Psoas muscle (tissue), 8 donors: Measurements from ENCODE around the gene MCMBP. TPM values are rescaled to one million over a fixed set of nuclear protein-coding genes. Genes with fewer than 3 reads are reported as not detected.
"Not testable (repeated sequence)": the region's sequence is repeated elsewhere in the genome, so short reads cannot be mapped to it uniquely, and the experiment has no call there.

Experiments used
- ATAC-seq, 4 donors: fragments of 200-7000 bp; cut with Tn5 transposase; one replicate each; pipeline ENCODE4 v1.9.1; 2020; ENCODE audit warnings: moderate library complexity in 3 of 4, mild to moderate bottlenecking in 2 of 4
- DNase-seq, 2 donors: peaks; one replicate each; pipeline ENCODE4 v3.0.0-alpha.2; 2020
- H3K27ac ChIP-seq: fragments of 200-600 bp; one replicate; pipeline ENCODE4 v1.8.0; 2022
- H3K27me3 ChIP-seq, 3 donors: fragments of 200-600 bp in 1 of 3; one replicate each; pipeline versions ENCODE4 v1.6.1 to v1.8.0; 2013 to 2022; ENCODE audit warnings: low read length in 2 of 3, mild to moderate bottlenecking in 2 of 3, moderate library complexity in 1 of 3; ENCODE audit not compliant: insufficient read depth in 3 of 3
- H3K36me3 ChIP-seq, 2 donors: fragments of 200-600 bp in 1 of 2; one replicate each; pipeline versions ENCODE4 v1.6.1 to v1.8.0; 2013 to 2022; ENCODE audit warnings: low read depth in 1 of 2, mild to moderate bottlenecking in 1 of 2, moderate library complexity in 1 of 2; ENCODE audit not compliant: insufficient read depth in 1 of 2
- H3K4me1 ChIP-seq: fragments of 200-600 bp; one replicate; pipeline ENCODE4 v1.8.0; 2022
- H3K4me3 ChIP-seq: fragments of 200-600 bp; one replicate; pipeline ENCODE4 v1.8.0; 2022; ENCODE audit warnings: mild to moderate bottlenecking
- H3K9me3 ChIP-seq: fragments of 200-600 bp; one replicate; pipeline ENCODE4 v1.8.0; 2022
- WGBS, 3 donors: extraction: QIAGEN DNeasy Blood & Tissue Kit; methylation state at CpG; one replicate each; pipeline versions ENCODE4 v1.1.6 to v1.1.7; 2013; 5-methylcytosine and 5-hydroxymethylcytosine counted together
- intact Hi-C, 2 donors: fragments of 100-400 bp; cut with DNase I; formaldehyde crosslinking; loops; one replicate each; pipeline versions ENCODE4 v1.11.0 to v1.14.2; 2022
- polyA plus RNA-seq, 3 donors: library from polyadenylated mRNA; stranded (reverse); fragments of 200-250 nt; gene quantifications; one replicate each; pipeline ENCODE4 v1.2.3, GENCODE V29; 2013
- total RNA-seq, 4 donors: library from RNA; stranded (reverse); fragmentation: NEBNext Ultra II Directional in 2 of 4; extraction: Animal tissue kit (Norgen Biotek cat#: 25700) in 2 of 4; gene quantifications; one replicate each; pipeline versions ENCODE4 v1.2.1 to v1.2.4, GENCODE V29; 2021 to 2023
- TF ChIP-seq, protein P1 (sequence below): fragments of 200-600 bp; IDR thresholded peaks from one replicate; pipeline ENCODE4 v1.8.0; 2022; ENCODE audit warnings: antibody characterized with exemption
- donor health status: healthy with polysubstance abuse.
- donor health status: DM: no; HTN: no; CAD: no; lungs with moderate emphysema.
- donor health status: Bipolar disorder and iron deficiency.
- donor health status: healthy.
- donor health status: DM: yes; HTN: yes; CAD: no.
- donor health status: DM: no; HTN: no; CAD: no.
- donor health status: DM: no; HTN: no; CAD: no.
- donor health status: DM: yes; HTN: yes; CAD: no.

Gene MCMBP
- total and polyA plus RNA-seq, 7 donors, result 23.0 to 43.8 (median 37.8) TPM

DNA sequence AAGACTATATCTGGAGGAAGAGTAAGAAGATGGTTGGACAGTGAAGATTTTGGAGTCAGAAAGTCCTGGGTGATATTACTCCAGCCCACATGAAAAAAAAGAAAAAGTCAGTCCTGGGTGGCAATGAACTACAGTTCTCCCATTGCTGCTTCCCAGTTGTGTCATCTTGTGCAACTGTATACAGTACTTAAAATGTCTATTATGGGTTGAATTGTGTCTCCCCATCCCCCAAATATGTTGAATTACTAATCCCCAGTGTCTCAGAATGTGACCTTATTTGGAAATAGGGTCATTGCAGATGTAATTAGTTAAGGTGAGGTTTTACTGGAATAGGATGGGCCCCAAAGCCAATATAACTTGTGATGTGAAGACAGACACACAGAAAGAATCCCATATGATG is 35.5 kb upstream of the MCMBP start:
- peaks cover 8 to 99% of the 10 kb centered on the region in 2 donors for H3K36me3 ChIP-seq
- H3K4me3 ChIP-seq, result no peak overlapping the region
- ATAC-seq (no peak), DNase-seq (no peak)
- intact Hi-C loops, result no loop called here
- no peaks in the 10 kb centered on the region for H3K9me3 ChIP-seq
- no peak overlapping the region for H3K27ac ChIP-seq
- no peaks in the 10 kb centered on the region for H3K4me1 ChIP-seq
- TF ChIP-seq, protein P1, sequence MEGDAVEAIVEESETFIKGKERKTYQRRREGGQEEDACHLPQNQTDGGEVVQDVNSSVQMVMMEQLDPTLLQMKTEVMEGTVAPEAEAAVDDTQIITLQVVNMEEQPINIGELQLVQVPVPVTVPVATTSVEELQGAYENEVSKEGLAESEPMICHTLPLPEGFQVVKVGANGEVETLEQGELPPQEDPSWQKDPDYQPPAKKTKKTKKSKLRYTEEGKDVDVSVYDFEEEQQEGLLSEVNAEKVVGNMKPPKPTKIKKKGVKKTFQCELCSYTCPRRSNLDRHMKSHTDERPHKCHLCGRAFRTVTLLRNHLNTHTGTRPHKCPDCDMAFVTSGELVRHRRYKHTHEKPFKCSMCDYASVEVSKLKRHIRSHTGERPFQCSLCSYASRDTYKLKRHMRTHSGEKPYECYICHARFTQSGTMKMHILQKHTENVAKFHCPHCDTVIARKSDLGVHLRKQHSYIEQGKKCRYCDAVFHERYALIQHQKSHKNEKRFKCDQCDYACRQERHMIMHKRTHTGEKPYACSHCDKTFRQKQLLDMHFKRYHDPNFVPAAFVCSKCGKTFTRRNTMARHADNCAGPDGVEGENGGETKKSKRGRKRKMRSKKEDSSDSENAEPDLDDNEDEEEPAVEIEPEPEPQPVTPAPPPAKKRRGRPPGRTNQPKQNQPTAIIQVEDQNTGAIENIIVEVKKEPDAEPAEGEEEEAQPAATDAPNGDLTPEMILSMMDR, result no peak
- no peaks in the 10 kb centered on the region for H3K27me3 ChIP-seq

DNA sequence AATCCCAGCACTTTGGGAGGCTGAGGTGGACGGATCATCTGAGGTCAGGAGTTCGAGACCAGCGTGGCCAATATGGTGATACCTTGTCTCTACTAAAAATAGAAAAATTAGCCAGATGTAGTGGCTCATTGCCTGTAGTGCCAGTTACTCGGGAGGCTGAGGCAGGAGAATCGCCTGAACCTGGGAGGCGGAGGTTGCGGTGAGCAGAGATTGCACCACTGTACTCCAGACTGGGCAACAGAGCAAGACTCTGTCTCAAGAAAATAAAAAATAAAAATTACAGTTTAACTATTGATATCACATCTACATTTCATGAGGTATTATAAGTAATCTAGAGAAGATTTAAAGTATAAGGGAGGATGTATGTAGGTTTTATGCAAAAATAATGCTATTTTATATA is 35.1 kb upstream of the MCMBP start:
- intact Hi-C loops, H3K4me1 ChIP-seq, H3K9me3 ChIP-seq, H3K27me3 ChIP-seq, DNase-seq, H3K27ac ChIP-seq, H3K4me3 ChIP-seq, ATAC-seq: not testable (repeated sequence)
- peaks cover 9 to 99% of the 10 kb centered on the region in 2 donors for H3K36me3 ChIP-seq
- 82 to 95% (median 82%) methylated on average over 7 of the region's 7 CpGs for WGBS, 3 donors

DNA sequence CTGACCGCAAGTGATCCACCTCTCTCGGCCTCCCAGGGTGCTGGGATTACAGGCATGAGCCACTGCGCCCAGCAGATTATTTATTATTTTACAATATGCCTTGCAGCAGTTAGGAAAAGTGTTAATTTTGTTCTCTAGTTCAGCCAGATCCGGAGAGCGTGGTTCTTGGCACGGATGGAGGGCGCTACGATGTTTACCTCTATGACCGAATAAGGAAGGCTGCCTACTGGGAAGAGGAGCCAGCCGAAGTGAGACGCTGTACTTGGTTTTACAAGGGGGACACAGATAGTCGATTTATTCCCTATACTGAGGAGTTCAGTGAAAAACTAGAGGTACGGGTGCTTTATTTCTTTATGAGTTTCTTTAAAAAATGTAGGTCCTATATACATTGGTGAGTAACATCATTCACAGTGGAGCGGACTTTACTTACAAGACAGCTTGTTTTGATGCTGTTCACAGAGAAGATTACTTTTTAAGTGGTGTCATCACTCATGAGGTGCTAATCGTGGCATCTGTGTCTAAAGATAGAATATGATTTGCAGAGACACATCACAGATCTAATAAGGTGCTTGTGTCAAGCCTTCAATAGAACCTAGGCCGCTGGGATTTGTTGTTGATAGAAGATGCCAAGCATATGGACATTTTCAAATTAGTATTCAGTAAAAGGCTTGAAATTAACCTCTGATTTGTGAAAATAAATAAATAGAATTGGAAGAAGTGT is 31.5 kb upstream of the MCMBP start:
- intact Hi-C loops, result no loop called here
- 84 to 86% (median 86%) methylated on average over 16 of the region's 16 CpGs for WGBS, 3 donors
- TF ChIP-seq, protein P1, result no peak
- Histone ChIP-seq H3K4me1 (no peaks in the 10 kb centered on the region), H3K36me3 (peaks cover 7 to 83% of the 10 kb centered on the region in 2 donors), H3K4me3 (no peak overlapping the region), H3K9me3 (no peaks in the 10 kb centered on the region), H3K27me3 (no peaks in the 10 kb centered on the region), H3K27ac (peak overlapping the region; percentile 46)
- DNase-seq (no peak), ATAC-seq (peak in 3 of 4 donors; percentile 69 to 83 (median 78))

DNA sequence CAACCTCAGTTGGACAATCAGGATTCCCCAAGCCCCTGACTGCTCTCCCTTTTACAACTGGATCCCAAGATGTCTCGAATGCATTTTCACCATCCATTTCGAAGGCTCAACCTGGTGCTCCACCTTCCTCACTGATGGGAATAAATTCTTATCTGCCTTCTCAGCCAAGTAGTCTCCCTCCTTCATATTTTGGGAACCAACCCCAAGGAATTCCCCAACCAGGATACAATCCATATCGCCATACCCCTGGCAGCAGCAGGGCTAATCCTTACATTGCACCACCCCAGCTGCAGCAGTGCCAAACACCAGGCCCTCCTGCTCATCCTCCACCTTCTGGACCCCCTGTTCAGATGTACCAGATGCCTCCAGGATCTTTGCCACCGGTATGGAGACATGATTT is 25.9 kb upstream of the MCMBP start:
- intact Hi-C loops, result no loop called here
- 88 to 96% (median 92%) methylated on average over 4 of the region's 4 CpGs for WGBS, 3 donors
- ATAC-seq (no peak), DNase-seq (no peak)
- Histone ChIP-seq H3K27me3 (no peaks in the 10 kb centered on the region), H3K4me3 (no peak overlapping the region), H3K9me3 (no peaks in the 10 kb centered on the region), H3K4me1 (peaks cover 29% of the 10 kb centered on the region), H3K27ac (no peak overlapping the region), H3K36me3 (peaks cover 3 to 55% of the 10 kb centered on the region in 2 donors)
- TF ChIP-seq, protein P1, result no peak

DNA sequence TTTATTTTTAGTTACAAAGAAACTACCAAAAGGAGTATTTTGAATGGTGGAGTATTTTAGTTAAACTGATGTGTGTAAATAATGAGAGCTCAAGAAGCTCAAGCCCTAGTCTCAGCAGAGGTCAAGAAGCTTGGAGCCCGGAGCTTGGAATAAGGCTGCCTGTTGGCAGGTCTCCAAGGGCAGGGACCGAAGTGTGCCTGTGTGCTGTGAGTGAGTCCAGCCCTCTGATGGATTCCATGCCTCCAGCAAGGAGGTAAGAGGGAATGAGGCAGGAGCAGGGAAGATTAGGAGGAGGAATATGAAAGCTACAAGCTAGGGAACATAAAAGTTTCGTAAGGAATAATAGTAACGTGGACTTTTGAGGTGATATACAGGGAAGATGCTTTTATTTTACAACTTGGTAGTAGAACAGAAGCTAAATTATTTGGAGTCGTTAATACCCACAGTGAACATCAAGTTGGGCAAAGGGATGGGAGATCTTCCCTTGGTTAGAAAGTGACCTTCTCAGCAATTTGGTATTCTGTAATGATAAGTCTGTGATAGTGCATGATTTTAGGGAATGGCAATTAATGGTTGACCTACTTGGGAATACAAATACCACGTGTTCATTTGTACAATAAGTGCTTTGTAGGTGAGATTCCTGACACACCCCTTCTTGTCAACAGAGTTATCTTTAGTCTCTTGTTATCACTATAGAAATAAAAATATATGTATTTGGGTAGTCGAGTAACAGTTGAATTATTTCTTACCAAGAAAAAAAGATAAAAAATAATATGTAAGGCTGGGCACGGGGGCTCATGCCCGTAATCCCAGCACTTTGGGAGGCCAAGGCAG is 24.5 kb upstream of the MCMBP start:
- no peak overlapping the region for H3K4me3 ChIP-seq
- H3K27me3 ChIP-seq, result no peaks in the 10 kb centered on the region
- H3K9me3 ChIP-seq, result no peaks in the 10 kb centered on the region
- intact Hi-C loops, result no loop called here
- DNase-seq (peak in 1 of 2 donors; percentile 41), ATAC-seq (no peak)
- peaks cover 33% of the 10 kb centered on the region for H3K4me1 ChIP-seq
- H3K36me3 ChIP-seq, result peaks cover 0 to 41% of the 10 kb centered on the region in 2 donors
- TF ChIP-seq, protein P1, result no peak
- no peak overlapping the region for H3K27ac ChIP-seq
- WGBS, 3 donors, result 62 to 67% (median 64%) methylated on average over 9 of the region's 9 CpGs
